Duodenal mucosa (tissue), 2 donors: ENCODE data around the gene ZNF485.
"Not testable (repeated sequence)": the region's sequence is repeated elsewhere in the genome, so short reads cannot be mapped to it uniquely, and the experiment has no call there.

Experiments used
- H3K27ac ChIP-seq: one replicate; pipeline ENCODE4 v1.7.0; 2013; ENCODE audit warnings: low read depth, low read length
- H3K27me3 ChIP-seq, 2 donors: one replicate each; pipeline ENCODE4 v1.7.0; 2013; ENCODE audit warnings: low read length in 2 of 2, control low read depth in 1 of 2; ENCODE audit not compliant: insufficient read depth in 2 of 2, control insufficient read depth in 1 of 2
- H3K36me3 ChIP-seq, 2 donors: one replicate each; pipeline ENCODE4 v1.7.0; 2013; ENCODE audit warnings: low read length in 2 of 2, control low read depth in 1 of 2; ENCODE audit not compliant: insufficient read depth in 2 of 2, control insufficient read depth in 1 of 2
- H3K4me1 ChIP-seq, 2 donors: one replicate each; pipeline ENCODE4 v1.7.0; 2013; ENCODE audit warnings: low read length in 2 of 2, control low read depth in 1 of 2; ENCODE audit not compliant: insufficient read depth in 2 of 2, control insufficient read depth in 1 of 2
- H3K4me3 ChIP-seq, 2 donors: one replicate each; pipeline ENCODE4 v1.7.0; 2013; ENCODE audit warnings: low read length in 2 of 2, low read depth in 1 of 2
- H3K9ac ChIP-seq, 2 donors: one replicate each; pipeline ENCODE4 v1.7.0; 2013; ENCODE audit warnings: low read length in 2 of 2, low read depth in 1 of 2
- H3K9me3 ChIP-seq, 2 donors: one replicate each; pipeline ENCODE4 v1.7.0; 2013; ENCODE audit warnings: low read length in 2 of 2, control low read depth in 1 of 2; ENCODE audit not compliant: control insufficient read depth in 1 of 2

Gene ZNF485

GRCh38 chr10:43601576-43601975 is 4.7 kb upstream of the ZNF485 start:
- H3K27me3 ChIP-seq, H3K27ac ChIP-seq, H3K4me3 ChIP-seq, H3K9me3 ChIP-seq, H3K4me1 ChIP-seq, H3K9ac ChIP-seq, H3K36me3 ChIP-seq: not testable (repeated sequence)

- Histone ChIP-seq H3K9ac (peak overlapping the region in 1 of 2 donors; percentile 57), H3K9me3 (no peaks in the 10 kb centered on the region), H3K4me3 (peak overlapping the region; percentile 72 to 84), H3K36me3 (peaks cover 3 to 11% of the 10 kb centered on the region in 2 donors), H3K27ac (no peak overlapping the region), H3K4me1 (peaks cover 0 to 8% of the 10 kb centered on the region in 2 donors), H3K27me3 (no peaks in the 10 kb centered on the region)
Observed at GRCh38 chr10:43605850-43606322, 352 bp upstream of the ZNF485 start.

GRCh38 chr10:43607199-43607573 is 948 bp downstream of the ZNF485 start:
- Histone ChIP-seq H3K4me1 (peaks cover 0 to 8% of the 10 kb centered on the region in 2 donors), H3K9ac (peak overlapping the region in 1 of 2 donors; percentile 48), H3K27ac (no peak overlapping the region), H3K27me3 (no peaks in the 10 kb centered on the region), H3K36me3 (peaks cover 3 to 16% of the 10 kb centered on the region in 2 donors), H3K4me3 (peak overlapping the region; percentile 72 to 84), H3K9me3 (no peaks in the 10 kb centered on the region)

GRCh38 chr10:43610636-43611035 is 4.4 kb downstream of the ZNF485 start:
- H3K9ac ChIP-seq, result no peak overlapping the region
- H3K4me3 ChIP-seq, result no peak overlapping the region
- H3K9me3 ChIP-seq, result peaks cover 3 to 4% of the 10 kb centered on the region in 2 donors
- no peak overlapping the region for H3K27ac ChIP-seq
- H3K27me3 ChIP-seq, result no peaks in the 10 kb centered on the region
- H3K4me1 ChIP-seq, result peaks cover 0 to 8% of the 10 kb centered on the region in 2 donors
- H3K36me3 ChIP-seq, result peaks cover 14 to 40% of the 10 kb centered on the region in 2 donors

- Histone ChIP-seq H3K4me1 (no peaks in the 10 kb centered on the region), H3K4me3 (peak overlapping the region in 1 of 2 donors; percentile 18), H3K36me3 (peaks cover 28 to 36% of the 10 kb centered on the region in 2 donors), H3K27me3 (no peaks in the 10 kb centered on the region), H3K27ac (no peak overlapping the region), H3K9ac (no peak overlapping the region), H3K9me3 (peaks cover 23 to 37% of the 10 kb centered on the region in 2 donors)
Observed at GRCh38 chr10:43616697-43617370, 10.6 kb downstream of the ZNF485 start.

- Histone ChIP-seq H3K9ac (no peak overlapping the region), H3K36me3 (peaks cover 20 to 22% of the 10 kb centered on the region in 2 donors), H3K27me3 (no peaks in the 10 kb centered on the region), H3K27ac (no peak overlapping the region), H3K4me1 (no peaks in the 10 kb centered on the region), H3K9me3 (peaks cover 20 to 38% of the 10 kb centered on the region in 2 donors), H3K4me3 (no peak overlapping the region)
Observed at GRCh38 chr10:43619368-43619767, 13.1 kb downstream of the ZNF485 start.

- H3K27me3 ChIP-seq, result no peaks in the 10 kb centered on the region
- no peak overlapping the region for H3K27ac ChIP-seq
- no peak overlapping the region for H3K4me3 ChIP-seq
- no peak overlapping the region for H3K9ac ChIP-seq
- H3K9me3 ChIP-seq, result peaks cover 6 to 21% of the 10 kb centered on the region in 2 donors
- peaks cover 0 to 3% of the 10 kb centered on the region in 2 donors for H3K36me3 ChIP-seq
- H3K4me1 ChIP-seq, result no peaks in the 10 kb centered on the region
Observed at GRCh38 chr10:43622038-43622437, 15.8 kb downstream of the ZNF485 start.

GRCh38 chr10:43623351-43623750 is 17.1 kb downstream of the ZNF485 start:
- Histone ChIP-seq H3K9ac (no peak overlapping the region), H3K27me3 (no peaks in the 10 kb centered on the region), H3K36me3 (no peaks in the 10 kb centered on the region), H3K4me3 (peak overlapping the region in 1 of 2 donors; percentile 4), H3K4me1 (no peaks in the 10 kb centered on the region), H3K9me3 (peaks cover 0 to 14% of the 10 kb centered on the region in 2 donors), H3K27ac (no peak overlapping the region)

- no peak overlapping the region for H3K27ac ChIP-seq
- H3K9ac ChIP-seq, result no peak overlapping the region
- H3K4me1 ChIP-seq, result no peaks in the 10 kb centered on the region
- no peaks in the 10 kb centered on the region for H3K27me3 ChIP-seq
- H3K9me3 ChIP-seq, result no peaks in the 10 kb centered on the region
- H3K36me3 ChIP-seq, result no peaks in the 10 kb centered on the region
- H3K4me3 ChIP-seq, result no peak overlapping the region
Observed at GRCh38 chr10:43627942-43628341, 21.7 kb downstream of the ZNF485 start.

GRCh38 chr10:43628956-43629355 is 22.7 kb downstream of the ZNF485 start:
- Histone ChIP-seq H3K9ac (no peak overlapping the region), H3K9me3 (no peaks in the 10 kb centered on the region), H3K4me3 (no peak overlapping the region), H3K36me3 (no peaks in the 10 kb centered on the region), H3K27ac (no peak overlapping the region), H3K27me3 (no peaks in the 10 kb centered on the region), H3K4me1 (no peaks in the 10 kb centered on the region)
